ENCODE results near the gene AKAP11. TPM values are rescaled to one million over a fixed set of nuclear protein-coding genes. Genes with fewer than 3 reads are reported as not detected.

Gene AKAP11
- polyA plus RNA-seq, 4 donors: 33.7 to 40.0 (median 38.9) TPM

DNA sequence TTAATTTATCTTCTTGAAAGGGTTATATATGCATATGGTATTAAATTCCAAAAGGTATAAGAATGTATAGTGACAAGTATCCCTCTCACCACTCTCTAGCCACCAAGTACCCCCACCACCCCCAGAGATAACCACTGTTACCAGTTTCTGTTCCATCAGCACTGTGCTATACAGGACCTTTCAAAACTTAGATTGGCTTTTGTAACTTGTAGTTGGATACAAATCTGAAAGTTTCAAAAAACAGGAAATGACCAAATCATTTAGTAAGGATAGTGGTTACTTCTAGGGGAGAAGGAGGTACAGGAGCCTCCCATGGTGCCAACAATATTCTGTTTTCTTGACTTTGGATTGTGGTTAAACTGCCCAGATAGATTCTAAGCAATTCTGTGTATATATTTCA is 56.7 kb downstream of the AKAP11 start:
- no peak for DNase-seq (ENCODE audit: low read depth in 4 of 4, low spot score in 3 of 4)

DNA sequence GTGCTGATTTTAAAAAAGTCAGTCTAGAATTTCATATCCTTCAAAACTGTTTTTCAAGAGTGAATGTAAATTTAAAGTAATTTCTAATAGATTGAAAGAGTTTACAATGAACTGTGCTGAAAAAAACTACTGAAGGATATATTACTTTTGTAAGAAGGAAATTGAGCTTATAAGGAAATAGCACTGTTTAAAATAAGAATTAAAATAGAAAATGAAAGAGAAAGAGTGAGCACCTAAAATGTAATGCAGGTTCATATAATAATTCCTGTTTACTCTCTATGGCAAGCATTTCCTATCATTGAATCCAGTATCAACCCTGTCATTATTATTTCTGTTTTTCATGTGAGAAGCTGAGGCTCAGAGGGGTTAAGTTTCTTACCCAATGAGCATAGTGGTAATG is 57.3 kb downstream of the AKAP11 start:
- no peak for DNase-seq (ENCODE audit: low read depth in 4 of 4, low spot score in 3 of 4)

DNA sequence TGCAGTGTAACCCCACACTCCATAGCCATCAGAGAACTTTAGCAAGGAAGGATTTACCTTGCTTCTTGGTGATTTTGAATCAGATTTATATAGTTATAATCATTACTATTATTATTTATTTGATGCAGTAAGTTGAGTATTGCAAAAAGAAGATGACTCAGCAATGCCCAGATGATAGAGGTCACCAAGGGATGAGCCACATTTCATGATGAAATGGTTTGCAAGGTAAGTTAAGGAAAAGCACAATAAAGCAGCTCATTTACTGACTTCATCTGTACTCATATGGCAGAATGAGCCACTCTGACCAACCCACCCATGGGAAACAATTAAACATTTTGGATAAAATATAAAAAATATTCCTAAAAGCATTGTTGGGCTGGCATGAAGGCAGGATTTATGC is 59.1 kb downstream of the AKAP11 start:
- no peak for DNase-seq (ENCODE audit: low read depth in 4 of 4, low spot score in 3 of 4)

DNA sequence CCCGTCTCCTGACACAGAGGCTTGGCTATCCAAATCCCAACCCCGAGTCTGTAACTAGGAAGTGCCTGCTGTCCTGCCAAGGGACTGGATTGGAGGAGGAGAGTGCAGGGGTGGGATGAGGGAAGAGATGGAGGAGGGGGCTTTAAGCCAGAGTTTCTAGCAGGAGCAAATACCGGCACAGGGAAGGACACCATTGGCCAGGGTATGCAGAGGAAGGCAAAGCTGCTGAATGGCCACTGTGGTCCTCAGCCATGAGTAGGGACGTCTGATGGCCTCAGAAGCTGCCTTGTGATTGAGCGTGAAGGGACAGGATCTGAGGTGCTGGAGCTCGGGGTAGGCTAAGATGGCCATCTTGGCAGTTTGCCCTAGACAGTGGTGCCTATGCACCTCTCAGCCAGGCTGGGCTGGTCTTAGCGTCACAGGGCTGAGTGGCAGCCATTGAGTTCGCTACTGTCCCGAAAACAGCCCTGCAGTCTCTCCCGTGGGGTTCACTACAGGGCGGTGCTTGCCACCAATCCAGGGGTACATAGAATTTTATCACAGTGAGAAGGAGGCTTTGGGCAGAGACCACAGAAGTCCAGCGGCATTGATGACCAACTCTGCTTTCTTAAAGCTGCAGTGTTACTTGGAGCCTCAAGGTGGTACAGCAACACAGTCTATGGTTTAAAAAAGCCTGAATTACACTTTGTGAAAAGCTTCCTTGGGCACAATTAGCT is 61.8 kb downstream of the AKAP11 start:
- peak in 1 of 4 donors; percentile 7 for DNase-seq (ENCODE audit: low read depth in 4 of 4, low spot score in 3 of 4)

DNA sequence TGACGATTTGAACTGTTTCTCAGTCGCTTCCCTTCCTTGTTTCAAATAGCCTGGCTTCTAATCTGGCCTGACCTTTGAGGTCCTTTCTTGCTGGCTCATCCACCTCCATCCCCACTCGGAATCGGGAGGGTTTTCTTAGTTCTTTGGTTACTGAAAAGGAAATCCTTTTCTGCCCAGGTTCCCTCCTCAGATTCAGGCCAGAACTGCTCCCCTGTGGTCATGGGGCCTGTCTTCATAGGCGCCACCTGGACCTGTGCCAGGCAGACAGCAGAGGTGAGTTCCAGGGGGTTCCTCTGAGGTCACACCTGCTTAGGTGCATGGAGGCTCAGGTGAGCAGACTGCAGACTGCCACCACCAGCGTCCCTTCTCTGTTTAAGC is 62.4 kb downstream of the AKAP11 start:
- no peak for DNase-seq (ENCODE audit: low read depth in 4 of 4, low spot score in 3 of 4)

DNA sequence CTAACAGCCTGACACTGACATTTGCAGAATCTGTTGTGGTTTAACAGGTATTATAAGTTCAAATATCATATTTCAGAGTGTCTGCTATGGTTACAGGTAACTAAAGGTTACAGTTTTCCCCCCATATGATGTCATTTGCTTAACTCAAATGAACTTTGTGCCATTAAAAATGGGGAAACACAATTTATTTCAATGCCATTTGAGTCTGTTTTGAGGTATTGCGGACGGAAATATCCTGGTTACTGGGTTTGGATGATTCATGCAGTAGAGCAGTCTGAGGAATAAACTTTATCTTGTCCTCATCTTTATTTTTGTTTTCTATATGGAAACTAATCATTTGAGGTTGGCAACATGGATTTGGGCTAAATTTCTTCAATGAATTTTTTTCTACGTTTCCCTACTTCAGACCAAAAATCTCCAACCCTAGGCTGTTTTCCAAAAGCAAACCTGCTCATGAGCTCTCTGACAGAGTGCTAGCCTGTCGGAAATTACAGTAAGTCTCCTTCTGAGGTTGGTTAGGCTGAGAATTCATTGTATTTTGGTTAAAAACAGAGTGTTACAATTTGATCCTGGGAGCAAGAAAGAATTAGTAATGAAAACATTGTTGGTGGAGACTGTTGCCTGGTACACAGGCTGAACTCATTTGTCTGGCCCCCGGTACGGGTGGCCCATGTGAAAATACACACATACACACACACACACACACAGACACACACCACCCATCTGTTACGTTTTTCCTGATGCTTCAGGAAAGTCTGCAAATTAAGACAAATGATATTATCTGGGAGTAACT is 66.1 kb downstream of the AKAP11 start:
- DNase-seq (ENCODE audit: low read depth in 4 of 4, low spot score in 3 of 4): no peak

DNA sequence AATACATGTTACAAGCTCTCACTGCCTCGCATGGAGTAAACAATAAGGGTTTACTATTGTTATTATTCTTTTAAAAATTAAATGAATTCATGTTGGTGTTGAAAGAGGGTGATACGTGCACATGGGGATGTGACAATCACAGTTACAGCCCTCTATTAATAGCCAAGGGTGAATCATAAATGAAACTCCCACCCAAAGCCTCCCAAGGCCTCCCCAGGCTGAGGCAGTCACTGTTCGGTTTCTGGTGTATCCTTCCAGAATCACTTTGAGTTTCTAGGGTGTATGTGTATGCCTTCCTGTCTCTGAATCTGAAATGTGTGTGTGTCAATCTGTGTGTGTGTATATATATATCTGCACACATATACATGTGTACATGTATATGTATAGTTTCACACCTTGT is 73.4 kb downstream of the AKAP11 start:
- DNase-seq (ENCODE audit: low read depth in 4 of 4, low spot score in 3 of 4): no peak

DNA sequence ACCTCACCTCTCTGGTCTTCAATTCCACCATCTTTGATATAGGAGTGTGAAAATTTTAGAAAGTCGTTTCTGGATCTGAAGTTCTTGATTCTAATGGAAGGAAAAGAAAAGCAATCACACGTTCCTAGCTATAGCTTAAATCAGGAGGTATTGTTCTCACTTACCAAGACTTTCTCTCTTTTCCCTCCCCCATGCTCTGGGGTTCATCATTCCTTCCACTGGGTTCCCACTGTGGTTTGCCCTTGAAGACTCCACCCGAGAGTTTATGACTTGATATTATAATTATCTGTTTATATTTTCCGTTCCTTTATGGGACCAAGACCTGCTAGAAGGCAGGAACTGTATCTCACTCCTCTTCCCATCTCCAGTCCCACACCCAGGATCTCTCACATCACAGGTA is 76.6 kb downstream of the AKAP11 start:
- no peak for DNase-seq (ENCODE audit: low read depth in 4 of 4, low spot score in 3 of 4)

DNA sequence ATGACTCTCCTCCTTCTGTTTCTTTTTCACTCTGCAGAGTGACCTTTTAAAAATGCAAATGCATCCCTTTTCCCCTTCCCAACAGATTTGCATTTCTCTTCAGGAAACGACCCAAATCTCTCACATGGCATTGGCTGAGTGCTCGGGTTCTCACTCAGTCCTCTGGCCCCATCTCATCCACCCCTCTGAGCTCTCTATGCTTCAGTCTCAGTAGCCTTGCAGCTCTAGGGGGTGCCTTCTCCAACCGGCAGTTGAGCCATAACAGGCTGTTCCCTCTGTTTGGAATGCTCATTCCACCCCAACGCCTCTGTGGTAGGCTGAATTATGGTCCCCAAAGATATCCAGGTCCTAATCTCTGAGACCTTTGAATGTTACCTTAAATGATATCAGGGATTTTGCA is 78.2 kb downstream of the AKAP11 start:
- no peak for DNase-seq (ENCODE audit: low read depth in 4 of 4, low spot score in 3 of 4)

DNA sequence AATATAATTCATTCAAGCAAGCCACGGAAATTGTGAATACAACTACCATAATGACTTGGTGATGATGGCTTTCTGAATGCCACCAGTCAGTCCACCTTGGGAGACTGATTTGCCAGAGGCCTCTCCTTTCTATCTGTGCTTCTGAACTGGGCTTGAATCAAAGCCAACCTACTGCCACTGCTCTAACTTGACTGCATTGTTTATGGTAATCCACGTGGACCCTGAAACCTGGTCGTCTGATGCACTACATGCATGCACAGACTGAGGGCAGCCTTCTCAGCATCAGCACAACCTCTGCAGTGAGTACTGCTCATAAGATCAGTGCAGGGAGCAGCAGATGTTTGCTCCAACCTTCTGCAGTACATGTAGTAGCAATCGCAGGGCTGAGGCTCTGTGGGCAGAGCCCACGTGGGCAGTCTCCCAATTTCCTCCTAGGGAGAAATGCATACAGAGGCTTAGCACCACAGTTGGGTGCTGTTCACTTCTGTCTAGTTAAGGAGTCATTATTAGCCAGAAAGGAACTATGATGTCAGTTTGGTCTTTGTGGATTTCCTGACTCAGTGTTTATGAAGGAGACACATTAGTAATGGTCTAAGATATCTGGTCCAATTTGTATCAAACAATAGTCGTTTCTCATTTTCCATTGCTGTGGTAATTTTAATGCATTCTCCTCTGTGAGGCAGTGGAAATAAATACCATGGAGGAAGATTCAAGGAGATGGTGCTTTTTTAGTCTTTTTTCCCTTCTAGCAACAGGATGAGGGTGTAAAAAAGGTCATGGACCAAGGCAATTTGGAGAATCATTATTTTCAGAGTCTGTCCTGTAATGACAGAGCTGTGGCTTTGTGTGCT is 82.5 kb downstream of the AKAP11 start:
- no peak for DNase-seq (ENCODE audit: low read depth in 4 of 4, low spot score in 3 of 4)

DNA sequence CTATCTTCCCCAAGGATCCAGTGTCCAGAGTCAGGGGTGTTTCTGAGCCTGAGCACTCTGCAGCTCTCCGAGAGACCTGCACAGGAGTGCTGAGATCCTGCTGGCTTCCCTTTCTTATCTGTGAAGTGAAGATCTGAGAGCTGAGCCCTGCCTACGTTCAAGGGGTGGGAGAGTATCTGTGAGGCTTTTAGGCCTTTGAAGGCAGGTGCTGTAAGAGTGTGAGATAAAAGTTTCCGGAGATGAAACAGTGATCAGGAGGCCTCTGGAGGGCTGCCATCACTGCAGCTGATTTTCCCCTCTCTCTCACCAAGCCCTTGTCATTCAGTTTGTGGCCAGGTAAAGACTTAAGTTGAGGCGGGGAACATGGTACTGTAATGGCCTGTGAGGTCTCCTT is 83.1 kb downstream of the AKAP11 start:
- no peak for DNase-seq (ENCODE audit: low read depth in 4 of 4, low spot score in 3 of 4)

DNA sequence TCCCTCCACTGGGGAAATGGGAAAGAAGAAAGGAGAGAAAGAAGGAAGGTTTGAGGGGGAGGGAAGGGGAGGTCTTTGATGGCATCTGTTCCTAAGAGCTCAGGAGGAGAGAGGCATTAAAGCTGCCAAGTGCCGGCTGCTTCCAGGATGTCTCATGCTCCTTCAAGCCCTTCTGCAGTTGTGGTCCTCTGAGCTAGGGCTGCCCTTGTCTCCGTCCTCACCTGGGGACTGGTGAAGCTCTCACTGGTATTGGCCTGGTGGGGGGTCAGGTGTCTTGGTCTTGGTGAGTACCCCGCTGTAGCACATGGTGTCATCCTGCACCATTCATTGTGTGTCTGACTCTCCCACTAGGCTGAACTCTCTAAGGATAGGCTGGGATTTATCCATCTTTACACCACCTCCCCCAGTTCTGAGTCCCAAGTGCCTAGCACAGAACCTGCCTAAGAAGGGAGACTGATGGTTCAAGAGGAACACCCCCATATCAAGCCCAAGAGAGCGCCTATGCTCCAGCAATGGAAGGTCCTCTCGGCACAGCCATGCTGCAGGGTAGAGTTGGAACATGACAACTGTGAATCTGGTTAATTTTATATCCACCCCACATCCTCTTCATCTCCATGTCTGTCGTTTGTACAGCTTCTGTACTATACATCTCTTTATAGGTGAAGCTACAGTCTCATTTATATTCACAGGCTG is 83.7 kb downstream of the AKAP11 start:
- no peak for DNase-seq (ENCODE audit: low read depth in 4 of 4, low spot score in 3 of 4)

DNA sequence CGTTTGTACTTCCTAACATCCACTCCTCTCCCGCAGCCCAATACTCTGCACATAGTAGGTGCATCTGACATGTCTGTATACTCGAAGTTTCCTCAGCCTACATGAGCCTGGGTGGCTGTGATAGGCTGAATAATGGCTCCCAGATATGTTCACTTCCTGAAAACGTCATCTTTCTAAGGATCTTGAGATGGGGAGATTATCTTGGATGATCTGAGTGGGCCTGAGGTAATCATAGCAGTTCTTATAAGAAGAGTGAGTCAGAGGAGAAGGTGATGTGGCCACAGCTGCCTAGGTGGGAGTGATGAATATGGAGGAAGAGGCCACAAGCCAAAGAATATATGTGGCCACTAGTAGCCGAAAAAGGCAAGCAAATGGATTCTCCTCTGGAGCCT is 84.2 kb downstream of the AKAP11 start:
- DNase-seq (ENCODE audit: low read depth in 4 of 4, low spot score in 3 of 4): no peak

DNA sequence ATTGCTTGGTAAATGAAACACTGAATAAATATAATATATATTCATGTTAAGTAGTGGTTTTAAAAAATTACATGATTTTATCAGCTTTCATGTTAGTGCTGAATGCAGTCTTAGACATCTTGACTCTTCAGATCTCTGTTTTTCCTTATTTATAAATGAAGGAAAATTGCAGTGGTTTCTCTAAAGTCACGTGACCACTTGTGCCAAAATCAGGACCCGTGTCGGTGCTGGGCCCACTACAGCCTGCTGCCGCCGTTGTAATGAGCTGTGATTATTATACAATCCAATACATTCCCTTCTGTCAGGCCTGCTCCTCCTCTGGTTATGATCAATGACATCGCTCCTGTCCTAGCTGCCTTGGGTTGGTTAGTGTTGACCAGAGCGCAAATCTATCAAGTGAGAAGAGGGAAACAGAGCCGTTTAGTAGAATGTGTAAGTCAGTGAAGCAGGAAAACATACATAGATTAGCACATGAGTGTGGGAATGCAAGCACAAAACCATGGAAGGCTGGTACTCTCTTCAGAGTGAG is 88.2 kb downstream of the AKAP11 start:
- DNase-seq (ENCODE audit: low read depth in 4 of 4, low spot score in 3 of 4): no peak

DNA sequence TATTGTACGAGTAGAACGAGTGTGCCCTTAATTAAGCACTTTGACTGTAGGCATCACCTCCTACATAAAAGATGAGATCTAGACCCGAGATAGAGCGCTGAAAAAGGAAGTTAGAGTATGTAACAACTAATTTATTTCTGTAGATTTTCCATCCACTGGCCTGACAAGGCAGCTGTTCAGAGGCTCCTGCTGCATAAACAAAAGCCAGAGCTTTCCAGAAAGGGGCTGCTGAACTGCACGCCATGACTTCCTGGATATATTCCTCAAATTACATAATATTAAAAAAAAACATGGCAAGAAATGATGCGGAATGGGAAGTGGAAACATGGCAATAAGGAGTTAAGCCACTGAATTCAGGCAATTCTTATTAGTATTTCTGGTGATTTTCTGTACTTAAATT is 89.7 kb downstream of the AKAP11 start:
- no peak for DNase-seq (ENCODE audit: low read depth in 4 of 4, low spot score in 3 of 4)

DNA sequence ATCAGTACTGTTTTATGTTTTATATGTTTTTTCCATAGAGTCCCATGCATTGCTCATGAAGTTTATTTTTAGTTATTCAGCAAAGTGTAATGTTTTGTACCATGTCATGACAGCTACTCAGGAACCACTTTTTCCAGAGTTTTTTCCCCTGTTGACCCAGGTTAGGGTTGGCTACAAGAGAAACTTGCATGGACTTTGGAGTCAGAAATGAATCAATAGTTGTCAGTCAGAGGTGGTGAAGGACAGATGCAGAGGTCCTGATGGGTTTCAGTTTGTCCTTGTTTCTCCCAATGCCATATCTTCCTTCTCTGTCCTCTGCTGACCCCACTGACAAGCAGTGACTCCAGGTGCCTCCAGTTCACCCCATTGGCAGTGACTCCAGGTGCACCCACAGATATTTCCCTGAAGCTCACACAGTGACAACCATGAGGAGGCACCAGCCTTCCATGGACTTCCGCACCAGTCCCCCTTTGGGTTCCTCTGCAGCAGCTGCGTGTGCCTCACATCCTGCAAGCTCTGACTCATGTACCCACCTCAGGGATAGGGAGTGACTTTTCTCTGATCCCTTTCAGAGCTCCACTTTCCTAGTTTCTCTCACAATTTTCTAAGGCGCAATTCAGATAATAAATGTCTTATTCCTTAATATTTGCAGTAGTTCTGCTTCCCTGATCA is 92.1 kb downstream of the AKAP11 start:
- DNase-seq (ENCODE audit: low read depth in 4 of 4, low spot score in 3 of 4): no peak

DNA sequence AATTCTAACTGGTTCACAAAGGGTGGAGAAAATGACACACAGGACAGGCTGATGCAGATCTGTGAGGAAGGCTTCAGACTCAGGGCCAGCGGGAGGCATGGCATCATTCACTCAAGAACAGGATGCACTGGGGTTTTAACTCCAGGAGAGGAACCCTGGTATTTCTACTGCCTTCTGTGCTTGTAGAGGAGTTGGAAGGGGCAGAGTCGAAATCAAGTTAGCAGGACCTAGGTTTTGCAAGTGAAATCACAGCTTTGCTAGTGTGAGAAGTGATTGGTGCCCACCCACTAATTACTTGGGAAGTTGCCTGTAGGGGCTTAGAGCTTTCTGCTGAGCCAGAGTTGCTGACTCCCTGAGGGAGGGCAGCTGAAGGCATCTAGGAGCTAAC is 92.7 kb downstream of the AKAP11 start:
- DNase-seq (ENCODE audit: low read depth in 4 of 4, low spot score in 3 of 4): no peak

DNA sequence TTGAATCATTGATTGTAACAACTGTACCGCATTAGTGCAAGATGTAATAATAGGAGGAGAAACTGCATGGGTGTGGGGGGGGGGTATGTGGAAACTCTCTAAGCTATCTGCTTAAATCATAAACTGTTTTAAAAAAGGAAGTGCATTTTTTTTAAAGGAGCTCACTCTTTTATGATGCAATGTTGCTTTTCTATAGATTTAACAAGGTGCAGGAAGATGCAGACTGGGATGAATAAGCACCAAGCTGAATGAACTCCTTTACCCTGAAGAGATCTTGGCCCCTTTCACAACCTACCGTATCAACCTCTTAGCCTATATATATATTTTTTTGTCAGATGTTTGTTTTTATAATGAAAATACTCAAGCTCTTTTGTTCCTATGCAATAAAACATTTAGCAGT is 95.9 kb downstream of the AKAP11 start:
- no peak for DNase-seq (ENCODE audit: low read depth in 4 of 4, low spot score in 3 of 4)

DNA sequence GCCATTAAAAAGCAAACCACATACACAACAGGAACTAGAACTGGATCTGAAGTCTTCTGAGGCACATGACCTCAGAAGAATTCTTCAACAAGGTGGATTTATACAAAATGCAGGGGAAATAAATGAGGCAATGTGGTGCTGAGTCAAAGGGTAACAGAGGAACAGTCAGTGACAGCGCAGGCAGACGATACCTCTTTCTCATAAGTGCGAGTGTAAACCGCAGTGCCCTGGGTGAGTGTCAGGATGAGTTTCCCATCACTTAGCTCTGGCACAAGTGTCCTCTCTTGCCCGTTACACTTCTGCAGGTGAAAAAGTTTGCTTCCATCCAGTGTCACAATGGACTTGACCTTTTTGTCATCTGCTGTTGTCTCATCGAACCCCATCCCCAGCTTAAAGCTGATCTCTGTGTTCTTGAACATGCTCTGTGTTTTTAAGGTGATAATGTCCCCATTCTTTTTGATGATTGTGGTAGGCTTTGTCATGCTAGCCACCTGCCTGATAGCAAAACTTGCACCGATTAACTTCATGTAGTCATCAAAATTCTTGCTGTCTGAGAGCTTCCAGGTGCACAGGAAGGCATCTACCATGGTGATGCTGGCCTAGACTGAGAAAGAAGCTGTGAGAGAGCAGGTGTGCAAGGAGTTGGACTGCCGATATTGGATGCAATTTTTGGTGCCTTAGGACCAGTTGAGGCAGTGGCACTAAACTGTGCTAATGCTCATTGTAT is 97.3 kb downstream of the AKAP11 start:
- DNase-seq (ENCODE audit: low read depth in 4 of 4, low spot score in 3 of 4): no peak
